ENCODE data around the gene CHSY3. TPM values are rescaled to one million over a fixed set of nuclear protein-coding genes. Genes with fewer than 3 reads are reported as not detected.

Gene CHSY3
- total and polyA plus RNA-seq, 4 donors = 0.40 to 7.7 (median 2.1) TPM

- no peak overlapping the region for H3K9ac ChIP-seq (ENCODE audit: low read depth in 1 of 2, low read length in 2 of 2)
- WGBS = 64% methylated on average over 1 of the region's 1 CpG
- H3K27me3 ChIP-seq (ENCODE audit: control insufficient read depth in 4 of 4, insufficient read depth in 4 of 4, low read length in 3 of 4) = no peaks in the 10 kb centered on the region
- DNase-seq (ENCODE audit: low spot score) = no peak
- no peak overlapping the region for H3K4me3 ChIP-seq (ENCODE audit: low read depth in 1 of 3, low read length in 3 of 3)
- H3K9me3 ChIP-seq (ENCODE audit: control insufficient read depth in 4 of 4, low read length in 3 of 4) = no peaks in the 10 kb centered on the region
- H3K27ac ChIP-seq (ENCODE audit: low read depth in 1 of 2, low read length in 2 of 2) = no peak overlapping the region
- H3K36me3 ChIP-seq (ENCODE audit: control insufficient read depth in 4 of 4, insufficient read depth in 3 of 4, low read depth in 1 of 4, low read length in 3 of 4) = no peaks in the 10 kb centered on the region
- H3K4me1 ChIP-seq (ENCODE audit: control insufficient read depth in 4 of 4, insufficient read depth in 4 of 4, low read length in 3 of 4) = no peaks in the 10 kb centered on the region
- TF ChIP-seq RAD21 (IDR thresholded peaks at IDR 0.05) (no peak), CTCF (IDR thresholded peaks at IDR 0.05; ENCODE audit: low read depth, low read length, missing input control) (no peak), MAX (IDR thresholded peaks at IDR 0.05) (no peak), ZBTB33 (IDR thresholded peaks at IDR 0.05) (no peak), EGR1 (IDR thresholded peaks at IDR 0.05; ENCODE audit: low read depth in 2 of 2) (no peak), GABPA (IDR thresholded peaks at IDR 0.05 in 1 of 2, conservative IDR thresholded peaks at IDR 0.05 in 1 of 2) (no peak), NR2F2 (IDR thresholded peaks at IDR 0.05) (no peak), SP1 (IDR thresholded peaks at IDR 0.05) (no peak), JUND (IDR thresholded peaks at IDR 0.05) (no peak), TAF1 (conservative IDR thresholded peaks at IDR 0.05) (no peak), RXRA (IDR thresholded peaks at IDR 0.05) (no peak), FOXA2 (IDR thresholded peaks at IDR 0.05) (no peak), ATF3 (IDR thresholded peaks at IDR 0.05) (no peak), REST (IDR thresholded peaks at IDR 0.05) (no peak), FOXA1 (IDR thresholded peaks at IDR 0.05) (no peak), HNF4A (conservative IDR thresholded peaks at IDR 0.05) (no peak), YY1 (IDR thresholded peaks at IDR 0.05) (no peak), HNF4G (IDR thresholded peaks at IDR 0.05) (no peak)
These were observed 47.1 kb upstream of the CHSY3 start for GRCh38 chr5:129857116-129857515.

Measured in liver (tissue), 9 donors.